ENCODE measurements around the gene SLC22A31.
A peak's percentile ranks its signal among the peaks of the same experiment; 100 is the strongest.

SLC22A31 gene

GRCh38 chr16:89195521-89196171 is 4.7 kb downstream of the SLC22A31 start:
- Histone ChIP-seq H3K4me3 (ENCODE audit: low read depth, low read length) (no peak overlapping the region), H3K27me3 (ENCODE audit: insufficient read depth, low read length) (peaks cover 14% of the 10 kb centered on the region), H3K14ac (ENCODE audit: low read length) (no peak overlapping the region), H3K36me3 (ENCODE audit: control insufficient read depth in 1 of 2, insufficient read depth in 2 of 2, low read length in 2 of 2) (no peaks in the 10 kb centered on the region), H2BK12ac (ENCODE audit: low read length) (no peak overlapping the region), H2AFZ (ENCODE audit: insufficient read depth, low read length, poor library complexity) (no peak overlapping the region), H4K8ac (ENCODE audit: low read depth, low read length) (no peak overlapping the region), H2BK120ac (ENCODE audit: insufficient read depth, low read length, poor library complexity) (no peak overlapping the region), H4K91ac (ENCODE audit: low read depth, low read length) (no peak overlapping the region), H3K79me2 (ENCODE audit: control insufficient read depth, insufficient read depth, low read length, poor library complexity) (no peaks in the 10 kb centered on the region), H3K9ac (ENCODE audit: low read length) (no peak overlapping the region), H3K9me3 (ENCODE audit: insufficient read depth, low read depth, low read length) (peaks cover 4% of the 10 kb centered on the region), H3K4me2 (ENCODE audit: low read length) (no peak overlapping the region), H3K27ac (ENCODE audit: low read depth, low read length) (no peak overlapping the region), H2BK5ac (ENCODE audit: low read depth, low read length, poor library complexity) (no peak overlapping the region), H3K18ac (ENCODE audit: low read length) (no peak overlapping the region), H3K79me1 (ENCODE audit: low read length) (no peaks in the 10 kb centered on the region), H4K12ac (ENCODE audit: low read depth, low read length) (no peak overlapping the region), H3K4me1 (ENCODE audit: control insufficient read depth in 1 of 2, insufficient read depth in 2 of 2, low read length in 2 of 2) (peaks cover 3 to 7% of the 10 kb centered on the region in 2 experiments), H3K23ac (ENCODE audit: low read length) (no peak overlapping the region), H2AK5ac (ENCODE audit: low read length) (no peak overlapping the region), H3K4ac (ENCODE audit: low read depth, low read length) (no peak overlapping the region)
- no peak for DNase-seq
- WGBS (ENCODE audit: extremely low coverage, insufficient coverage, insufficient read length), result no CpG with 5 or more reads among the region's 21 CpGs

- Histone ChIP-seq H3K27me3 (ENCODE audit: insufficient read depth, low read length) (peaks cover 6% of the 10 kb centered on the region), H4K12ac (ENCODE audit: low read depth, low read length) (no peak overlapping the region), H2BK12ac (ENCODE audit: low read length) (no peak overlapping the region), H3K79me1 (ENCODE audit: low read length) (no peaks in the 10 kb centered on the region), H4K91ac (ENCODE audit: low read depth, low read length) (no peak overlapping the region), H3K27ac (ENCODE audit: low read depth, low read length) (no peak overlapping the region), H3K79me2 (ENCODE audit: control insufficient read depth, insufficient read depth, low read length, poor library complexity) (no peaks in the 10 kb centered on the region), H2AK5ac (ENCODE audit: low read length) (no peak overlapping the region), H3K36me3 (ENCODE audit: control insufficient read depth in 1 of 2, insufficient read depth in 2 of 2, low read length in 2 of 2) (no peaks in the 10 kb centered on the region), H3K14ac (ENCODE audit: low read length) (no peak overlapping the region), H3K4ac (ENCODE audit: low read depth, low read length) (no peak overlapping the region), H3K9ac (ENCODE audit: low read length) (no peak overlapping the region), H4K8ac (ENCODE audit: low read depth, low read length) (no peak overlapping the region), H2BK5ac (ENCODE audit: low read depth, low read length, poor library complexity) (no peak overlapping the region), H3K4me3 (ENCODE audit: low read depth, low read length) (peak overlapping the region; percentile 16), H2BK120ac (ENCODE audit: insufficient read depth, low read length, poor library complexity) (no peak overlapping the region), H3K9me3 (ENCODE audit: insufficient read depth, low read depth, low read length) (peaks cover 4% of the 10 kb centered on the region), H2AFZ (ENCODE audit: insufficient read depth, low read length, poor library complexity) (no peak overlapping the region), H3K4me1 (ENCODE audit: control insufficient read depth in 1 of 2, insufficient read depth in 2 of 2, low read length in 2 of 2) (peaks cover 0 to 4% of the 10 kb centered on the region in 2 experiments), H3K23ac (ENCODE audit: low read length) (no peak overlapping the region), H3K4me2 (ENCODE audit: low read length) (no peak overlapping the region), H3K18ac (ENCODE audit: low read length) (no peak overlapping the region)
- no CpG with 5 or more reads among the region's 45 CpGs for WGBS (ENCODE audit: extremely low coverage, insufficient coverage, insufficient read length)
- no peak for DNase-seq
Observed at GRCh38 chr16:89194340-89195311, 5.7 kb downstream of the SLC22A31 start.

- H3K4me2 ChIP-seq (ENCODE audit: low read length), result no peak overlapping the region
- H3K36me3 ChIP-seq (ENCODE audit: control insufficient read depth in 1 of 2, insufficient read depth in 2 of 2, low read length in 2 of 2), result no peaks in the 10 kb centered on the region
- no peak for DNase-seq
- no CpG with 5 or more reads among the region's 38 CpGs for WGBS (ENCODE audit: extremely low coverage, insufficient coverage, insufficient read length)
- no peaks in the 10 kb centered on the region for H3K79me2 ChIP-seq (ENCODE audit: control insufficient read depth, insufficient read depth, low read length, poor library complexity)
- no peak overlapping the region for H2BK5ac ChIP-seq (ENCODE audit: low read depth, low read length, poor library complexity)
- no peak overlapping the region for H3K23ac ChIP-seq (ENCODE audit: low read length)
- no peaks in the 10 kb centered on the region for H3K79me1 ChIP-seq (ENCODE audit: low read length)
- H2AK5ac ChIP-seq (ENCODE audit: low read length), result no peak overlapping the region
- H3K18ac ChIP-seq (ENCODE audit: low read length), result no peak overlapping the region
- no peak overlapping the region for H2BK12ac ChIP-seq (ENCODE audit: low read length)
- no peak overlapping the region for H4K12ac ChIP-seq (ENCODE audit: low read depth, low read length)
- H4K8ac ChIP-seq (ENCODE audit: low read depth, low read length), result no peak overlapping the region
- no peak overlapping the region for H3K9ac ChIP-seq (ENCODE audit: low read length)
- peaks cover 0 to 4% of the 10 kb centered on the region in 2 experiments for H3K4me1 ChIP-seq (ENCODE audit: control insufficient read depth in 1 of 2, insufficient read depth in 2 of 2, low read length in 2 of 2)
- H2AFZ ChIP-seq (ENCODE audit: insufficient read depth, low read length, poor library complexity), result no peak overlapping the region
- no peak overlapping the region for H3K4ac ChIP-seq (ENCODE audit: low read depth, low read length)
- peaks cover 4% of the 10 kb centered on the region for H3K9me3 ChIP-seq (ENCODE audit: insufficient read depth, low read depth, low read length)
- H4K91ac ChIP-seq (ENCODE audit: low read depth, low read length), result no peak overlapping the region
- H3K27me3 ChIP-seq (ENCODE audit: insufficient read depth, low read length), result peaks cover 4% of the 10 kb centered on the region
- H3K4me3 ChIP-seq (ENCODE audit: low read depth, low read length), result no peak overlapping the region
- H2BK120ac ChIP-seq (ENCODE audit: insufficient read depth, low read length, poor library complexity), result no peak overlapping the region
- no peak overlapping the region for H3K14ac ChIP-seq (ENCODE audit: low read length)
- H3K27ac ChIP-seq (ENCODE audit: low read depth, low read length), result no peak overlapping the region
Observed at GRCh38 chr16:89193576-89194293, 6.6 kb downstream of the SLC22A31 start.

- H2AK5ac ChIP-seq (ENCODE audit: low read length), result no peak overlapping the region
- H4K8ac ChIP-seq (ENCODE audit: low read depth, low read length), result no peak overlapping the region
- H3K9me3 ChIP-seq (ENCODE audit: insufficient read depth, low read depth, low read length), result peaks cover 4% of the 10 kb centered on the region
- no peak overlapping the region for H3K23ac ChIP-seq (ENCODE audit: low read length)
- H3K27ac ChIP-seq (ENCODE audit: low read depth, low read length), result no peak overlapping the region
- H2BK120ac ChIP-seq (ENCODE audit: insufficient read depth, low read length, poor library complexity), result no peak overlapping the region
- peaks cover 0 to 4% of the 10 kb centered on the region in 2 experiments for H3K4me1 ChIP-seq (ENCODE audit: control insufficient read depth in 1 of 2, insufficient read depth in 2 of 2, low read length in 2 of 2)
- H3K4me3 ChIP-seq (ENCODE audit: low read depth, low read length), result no peak overlapping the region
- no peaks in the 10 kb centered on the region for H3K79me2 ChIP-seq (ENCODE audit: control insufficient read depth, insufficient read depth, low read length, poor library complexity)
- H3K27me3 ChIP-seq (ENCODE audit: insufficient read depth, low read length), result peaks cover 4% of the 10 kb centered on the region
- DNase-seq, result no peak
- no CpG with 5 or more reads among the region's 39 CpGs for WGBS (ENCODE audit: extremely low coverage, insufficient coverage, insufficient read length)
- H3K14ac ChIP-seq (ENCODE audit: low read length), result no peak overlapping the region
- H2BK12ac ChIP-seq (ENCODE audit: low read length), result no peak overlapping the region
- H3K4ac ChIP-seq (ENCODE audit: low read depth, low read length), result no peak overlapping the region
- no peaks in the 10 kb centered on the region for H3K36me3 ChIP-seq (ENCODE audit: control insufficient read depth in 1 of 2, insufficient read depth in 2 of 2, low read length in 2 of 2)
- no peak overlapping the region for H2AFZ ChIP-seq (ENCODE audit: insufficient read depth, low read length, poor library complexity)
- no peaks in the 10 kb centered on the region for H3K79me1 ChIP-seq (ENCODE audit: low read length)
- H3K18ac ChIP-seq (ENCODE audit: low read length), result no peak overlapping the region
- H3K4me2 ChIP-seq (ENCODE audit: low read length), result no peak overlapping the region
- H3K9ac ChIP-seq (ENCODE audit: low read length), result no peak overlapping the region
- no peak overlapping the region for H4K91ac ChIP-seq (ENCODE audit: low read depth, low read length)
- H2BK5ac ChIP-seq (ENCODE audit: low read depth, low read length, poor library complexity), result no peak overlapping the region
- H4K12ac ChIP-seq (ENCODE audit: low read depth, low read length), result no peak overlapping the region
Observed at GRCh38 chr16:89192956-89193575, 7.3 kb downstream of the SLC22A31 start.

Measured in trophoblast cell (in vitro differentiated cells and primary cell).